ENCODE results near the gene CHRM5.

DNA sequence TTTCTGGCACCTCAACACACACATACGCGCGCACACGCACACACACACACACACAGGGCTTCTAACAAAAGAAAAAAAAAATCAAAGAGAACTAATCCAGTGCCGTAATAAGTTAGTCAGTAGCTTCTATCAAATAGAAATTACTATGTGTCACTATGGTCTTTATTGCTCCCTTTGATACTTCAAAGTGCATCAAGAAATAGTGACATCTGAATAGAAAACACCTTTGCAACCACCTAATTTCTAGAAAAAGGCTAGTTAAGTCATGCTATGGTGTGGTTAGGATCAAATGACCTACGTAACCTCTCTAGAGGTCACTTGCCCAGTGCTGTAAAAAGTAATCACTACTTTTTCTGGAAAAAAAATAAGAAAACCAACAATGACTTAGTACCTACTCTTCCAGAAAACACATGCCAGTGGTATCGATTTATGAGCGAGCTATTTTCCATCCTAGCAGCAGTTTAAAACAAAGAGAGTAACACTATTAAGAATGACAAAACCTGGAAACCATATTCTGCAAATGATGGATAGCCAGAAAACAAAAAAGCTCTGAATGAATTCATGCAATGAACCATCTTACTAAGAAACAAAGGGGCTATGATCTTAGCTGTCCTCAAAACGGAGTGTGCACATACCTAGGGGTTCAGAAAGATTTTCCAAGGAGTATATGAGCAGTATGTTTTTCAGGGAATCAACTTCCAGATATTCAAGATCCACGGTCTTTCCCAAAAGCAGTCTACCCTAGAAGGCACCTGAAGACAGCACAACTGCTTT lies 63.9 kb downstream of the CHRM5 start:
- no peak for TF ChIP-seq POLR2AphosphoS5 (IDR thresholded peaks at IDR 0.05)
- TF ChIP-seq, protein P1, sequence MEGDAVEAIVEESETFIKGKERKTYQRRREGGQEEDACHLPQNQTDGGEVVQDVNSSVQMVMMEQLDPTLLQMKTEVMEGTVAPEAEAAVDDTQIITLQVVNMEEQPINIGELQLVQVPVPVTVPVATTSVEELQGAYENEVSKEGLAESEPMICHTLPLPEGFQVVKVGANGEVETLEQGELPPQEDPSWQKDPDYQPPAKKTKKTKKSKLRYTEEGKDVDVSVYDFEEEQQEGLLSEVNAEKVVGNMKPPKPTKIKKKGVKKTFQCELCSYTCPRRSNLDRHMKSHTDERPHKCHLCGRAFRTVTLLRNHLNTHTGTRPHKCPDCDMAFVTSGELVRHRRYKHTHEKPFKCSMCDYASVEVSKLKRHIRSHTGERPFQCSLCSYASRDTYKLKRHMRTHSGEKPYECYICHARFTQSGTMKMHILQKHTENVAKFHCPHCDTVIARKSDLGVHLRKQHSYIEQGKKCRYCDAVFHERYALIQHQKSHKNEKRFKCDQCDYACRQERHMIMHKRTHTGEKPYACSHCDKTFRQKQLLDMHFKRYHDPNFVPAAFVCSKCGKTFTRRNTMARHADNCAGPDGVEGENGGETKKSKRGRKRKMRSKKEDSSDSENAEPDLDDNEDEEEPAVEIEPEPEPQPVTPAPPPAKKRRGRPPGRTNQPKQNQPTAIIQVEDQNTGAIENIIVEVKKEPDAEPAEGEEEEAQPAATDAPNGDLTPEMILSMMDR (IDR thresholded peaks at IDR 0.05), result no peak
- no peak for TF ChIP-seq EP300 (IDR thresholded peaks at IDR 0.05)
- TF ChIP-seq POLR2A (IDR thresholded peaks at IDR 0.05), result no peak
